ENCODE results near the gene MGRN1. TPM values are rescaled to one million over a fixed set of nuclear protein-coding genes. Genes with fewer than 3 reads are reported as not detected.

MGRN1 gene
- total and polyA plus RNA-seq, 2 of the 13 experiments (the other 11 are each of a cell fraction or from before 2014, with no cell fraction given), result 11.9 to 12.6 TPM

- FAIRE-seq, result no peak
- CTCF ChIA-PET (ENCODE audit: low intra/inter-chr PET ratio, low total read pairs), result no interaction called here
Observed at GRCh38 chr16:4634768-4635167, 10.1 kb downstream of the MGRN1 start.

More at GRCh38 chr16:4634768-4635167, 10.1 kb downstream of the MGRN1 start:
- no peak for TF ChIP-seq CREM (IDR thresholded peaks at IDR 0.05)
- TF ChIP-seq CREM (CRISPR knock-in tag; IDR thresholded peaks at IDR 0.05), result no peak
- no peak for TF ChIP-seq MEF2D (CRISPR knock-in tag; IDR thresholded peaks at IDR 0.05)
- TF ChIP-seq ZNF317 (CRISPR knock-in tag; IDR thresholded peaks at IDR 0.05), result no peak
- TF ChIP-seq TBL1XR1 (IDR thresholded peaks at IDR 0.05; ENCODE audit: borderline replicate concordance, low read length, partially characterized antibody), result no peak
- no peak for TF ChIP-seq ZNF557 (CRISPR knock-in tag; IDR thresholded peaks at IDR 0.05)
- TF ChIP-seq ZNF660 (CRISPR knock-in tag; IDR thresholded peaks at IDR 0.05; ENCODE audit: borderline replicate concordance, low read depth), result no peak
- TF ChIP-seq DR1 (CRISPR knock-in tag; IDR thresholded peaks at IDR 0.05), result no peak
- TF ChIP-seq POLR2AphosphoS5 (IDR thresholded peaks at IDR 0.05; ENCODE audit: low read depth, low read length), result no peak
- TF ChIP-seq TAF15 (IDR thresholded peaks at IDR 0.05; ENCODE audit: low read depth, low read length, poor library complexity, severe bottlenecking), result no peak
- TF ChIP-seq, protein P1, sequence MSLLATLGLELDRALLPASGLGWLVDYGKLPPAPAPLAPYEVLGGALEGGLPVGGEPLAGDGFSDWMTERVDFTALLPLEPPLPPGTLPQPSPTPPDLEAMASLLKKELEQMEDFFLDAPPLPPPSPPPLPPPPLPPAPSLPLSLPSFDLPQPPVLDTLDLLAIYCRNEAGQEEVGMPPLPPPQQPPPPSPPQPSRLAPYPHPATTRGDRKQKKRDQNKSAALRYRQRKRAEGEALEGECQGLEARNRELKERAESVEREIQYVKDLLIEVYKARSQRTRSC (CRISPR knock-in tag; IDR thresholded peaks at IDR 0.05; ENCODE audit: low read depth), result no peak
- no peak for TF ChIP-seq MEIS2 (CRISPR knock-in tag; IDR thresholded peaks at IDR 0.05)
- TF ChIP-seq ZNF567 (CRISPR knock-in tag; IDR thresholded peaks at IDR 0.05; ENCODE audit: borderline replicate concordance), result no peak
- TF ChIP-seq NCOA1 (CRISPR knock-in tag; IDR thresholded peaks at IDR 0.05), result no peak
- TF ChIP-seq CREB3 (CRISPR knock-in tag; IDR thresholded peaks at IDR 0.05), result no peak
- TF ChIP-seq MXI1 (IDR thresholded peaks at IDR 0.05; ENCODE audit: borderline replicate concordance, low read depth, low read length), result no peak
- Histone ChIP-seq H3K9ac (ENCODE audit: insufficient read depth, low read depth, low read length) (no peak overlapping the region), H3K79me2 (ENCODE audit: insufficient read depth, low read length) (peaks cover 68% of the 10 kb centered on the region), H3K4me2 (ENCODE audit: low read depth, low read length) (no peak overlapping the region), H2AFZ (ENCODE audit: low read length) (no peak overlapping the region), H3K36me3 (replicated peaks in 1 of 2; ENCODE audit: control insufficient read depth in 1 of 2, insufficient read depth in 2 of 2, low read length in 2 of 2) (peaks cover 17 to 23% of the 10 kb centered on the region in 2 experiments; a peak in 4 of 5 replicates), H3K27me3 (ENCODE audit: control insufficient read depth in 1 of 2, insufficient read depth in 2 of 2, low read length in 2 of 2) (no peaks in the 10 kb centered on the region), H4K20me1 (ENCODE audit: insufficient read depth, low read length) (peaks cover 6% of the 10 kb centered on the region; the same call in 1 of the 2 replicates), H3K4me3 (replicated peaks in 1 of 3; ENCODE audit: insufficient read depth in 1 of 3, low read depth in 2 of 3, low read length in 3 of 3) (no peak overlapping the region), H3K27ac (ENCODE audit: extremely low read length, insufficient read depth, low read length) (no peak overlapping the region), H3K9me3 (ENCODE audit: low read length) (peaks cover 10% of the 10 kb centered on the region), H3K4me1 (ENCODE audit: insufficient read depth, low read length) (peaks cover 18% of the 10 kb centered on the region)
- BruUV-seq (replicated peaks), result no TSS peak
- no peak for ATAC-seq
- in situ Hi-C loops (cut with HindIII; ENCODE audit: extremely low pct_ligation_motif_present, low pct_unique_long_range_greater_than_20kb) (no loop called here), intact Hi-C loops (cut with micrococcal nuclease; ENCODE audit: unreplicated experiment) (no loop called here)
- POLR2A ChIA-PET, result no interaction called here
- no peak for DNase-seq (ENCODE audit: low spot score)
- 99% methylated on average over 9 of the region's 12 CpGs for WGBS (ENCODE audit: low lambda C conversion rate)

Data from HepG2 (cell line).